ENCODE results near the gene TMEM208. TPM values are rescaled to one million over a fixed set of nuclear protein-coding genes. Genes with fewer than 3 reads are reported as not detected.

The TMEM208 gene
- total and polyA plus RNA-seq, 2 of the 8 experiments (the other 6 are each of a cell fraction or from before 2014, with no cell fraction given): 37.7 to 100.0 TPM

- Histone ChIP-seq H4K5ac (ENCODE audit: insufficient read length, low read depth, low read length) (no peak overlapping the region), H3K4me1 (replicated peaks in 1 of 4; ENCODE audit: control insufficient read depth in 3 of 4, insufficient read depth in 4 of 4, low read length in 3 of 4) (no peaks in the 10 kb centered on the region; a peak in 1 of 7 replicates), H3K36me3 (ENCODE audit: control insufficient read depth in 2 of 4, insufficient read depth in 4 of 4, low read length in 3 of 4) (no peaks in the 10 kb centered on the region; a peak in 1 of 8 replicates), H3K79me1 (ENCODE audit: low read depth, low read length) (no peaks in the 10 kb centered on the region), H4K8ac (ENCODE audit: extremely low read depth, insufficient read depth, low read length) (no peak overlapping the region), H3K14ac (ENCODE audit: insufficient read length) (no peak overlapping the region), H3K18ac (ENCODE audit: extremely low read depth, low read length) (no peak overlapping the region), H3K9ac (replicated peaks in 1 of 4; ENCODE audit: extremely low read depth in 1 of 4, low read depth in 3 of 4, low read length in 3 of 4) (no peak overlapping the region), H3K23ac (ENCODE audit: insufficient read length) (no peak overlapping the region), H2BK5ac (ENCODE audit: low read depth, low read length) (no peak overlapping the region), H3K27ac (ENCODE audit: low read depth, low read length) (no peak overlapping the region), H3K27me3 (replicated peaks in 1 of 4; ENCODE audit: control insufficient read depth in 3 of 4, extremely low read depth in 1 of 4, insufficient read depth in 3 of 4, low read length in 3 of 4) (no peaks in the 10 kb centered on the region; a peak in 1 of 7 replicates), H3K79me2 (ENCODE audit: control insufficient read depth in 1 of 2, insufficient read depth in 2 of 2, low read length in 2 of 2) (no peaks in the 10 kb centered on the region), H3K56ac (replicated peaks; ENCODE audit: insufficient read length, low read depth, low read length) (no peak overlapping the region), H4K20me1 (replicated peaks in 1 of 2; ENCODE audit: control insufficient read depth in 1 of 2, insufficient read depth in 2 of 2, low read length in 2 of 2) (peaks cover 2 to 4% of the 10 kb centered on the region in 2 experiments), H3K9me3 (ENCODE audit: insufficient read depth in 2 of 2, low read depth in 1 of 2, low read length in 1 of 2) (no peaks in the 10 kb centered on the region), H2BK12ac (ENCODE audit: low read depth, low read length) (no peak overlapping the region), H2BK120ac (replicated peaks; ENCODE audit: low read depth, low read length) (no peak overlapping the region), H4K91ac (replicated peaks; ENCODE audit: insufficient read length, low read length) (no peak overlapping the region), H2AK5ac (ENCODE audit: low read depth, low read length) (no peak overlapping the region), H3K23me2 (ENCODE audit: low read depth, low read length) (no peaks in the 10 kb centered on the region), H3K4me2 (ENCODE audit: insufficient read depth in 1 of 2, low read depth in 2 of 2, low read length in 2 of 2) (no peak overlapping the region), H2AFZ (ENCODE audit: low read length) (no peak overlapping the region), H2BK15ac (ENCODE audit: low read length) (no peak overlapping the region), H3K4me3 (ENCODE audit: extremely low read depth in 1 of 4, insufficient read depth in 2 of 4, low read depth in 3 of 4, low read length in 4 of 4) (no peak overlapping the region), H2BK20ac (ENCODE audit: low read length) (no peak overlapping the region), H3K4ac (replicated peaks; ENCODE audit: insufficient read length, low read depth, low read length) (no peak overlapping the region)
- no peak for FAIRE-seq
- no peak for DNase-seq (ENCODE audit: low read depth in 1 of 2, low spot score in 2 of 2)
- CTCF ChIA-PET (ENCODE audit: partially characterized antibody): interaction anchor here (0.6 to 14.4 kb wide), 6 partner anchors 17 to 471 kb away, joined by 3 to 217 read pairs (median 3); no protein-coding TSS in a partner anchor
- WGBS, 2 experiments (ENCODE audit: extremely low coverage in 1 of 2, insufficient coverage in 1 of 2, insufficient read length in 1 of 2, insufficient replicate concordance in 2 of 2, low coverage in 1 of 2, low lambda C conversion rate in 2 of 2, missing lambda C conversion rate in 1 of 2): 79% methylated on average over 4 of the region's 5 CpGs; no CpG with 5 or more reads in 1 of the 2 experiments
- POLR2A ChIA-PET (ENCODE audit: partially characterized antibody): interaction anchor here (0.6 kb wide), 2 partner anchors 22 to 149 kb away, joined by 3 to 4 read pairs; no protein-coding TSS in a partner anchor
- TF ChIP-seq CHD2 (IDR thresholded peaks at IDR 0.05; ENCODE audit: low read length) (no peak), POLR2AphosphoS5 (IDR thresholded peaks at IDR 0.05; ENCODE audit: low read depth, low read length) (no peak), HDAC6 (IDR thresholded peaks at IDR 0.05; ENCODE audit: low read depth, low read length) (no peak), CEBPB (IDR thresholded peaks at IDR 0.05; ENCODE audit: low read depth, low read length) (no peak), JUN (IDR thresholded peaks at IDR 0.05; ENCODE audit: low read depth, low read length) (no peak), TAF7 (optimal IDR thresholded peaks at IDR 0.05; ENCODE audit: borderline replicate concordance, low read depth, low read length) (no peak), KDM5A (IDR thresholded peaks at IDR 0.05; ENCODE audit: low read length) (no peak), POU5F1 (IDR thresholded peaks at IDR 0.05; ENCODE audit: low read depth, low read length) (no peak), MAFK (IDR thresholded peaks at IDR 0.05; ENCODE audit: low read depth, low read length) (no peak), EGR1 (IDR thresholded peaks at IDR 0.05; ENCODE audit: borderline replicate concordance, low read depth, low read length) (no peak), ATF3 (IDR thresholded peaks at IDR 0.05; ENCODE audit: insufficient read depth, low read depth, low read length) (no peak)
- TF ChIP-seq, protein P1, sequence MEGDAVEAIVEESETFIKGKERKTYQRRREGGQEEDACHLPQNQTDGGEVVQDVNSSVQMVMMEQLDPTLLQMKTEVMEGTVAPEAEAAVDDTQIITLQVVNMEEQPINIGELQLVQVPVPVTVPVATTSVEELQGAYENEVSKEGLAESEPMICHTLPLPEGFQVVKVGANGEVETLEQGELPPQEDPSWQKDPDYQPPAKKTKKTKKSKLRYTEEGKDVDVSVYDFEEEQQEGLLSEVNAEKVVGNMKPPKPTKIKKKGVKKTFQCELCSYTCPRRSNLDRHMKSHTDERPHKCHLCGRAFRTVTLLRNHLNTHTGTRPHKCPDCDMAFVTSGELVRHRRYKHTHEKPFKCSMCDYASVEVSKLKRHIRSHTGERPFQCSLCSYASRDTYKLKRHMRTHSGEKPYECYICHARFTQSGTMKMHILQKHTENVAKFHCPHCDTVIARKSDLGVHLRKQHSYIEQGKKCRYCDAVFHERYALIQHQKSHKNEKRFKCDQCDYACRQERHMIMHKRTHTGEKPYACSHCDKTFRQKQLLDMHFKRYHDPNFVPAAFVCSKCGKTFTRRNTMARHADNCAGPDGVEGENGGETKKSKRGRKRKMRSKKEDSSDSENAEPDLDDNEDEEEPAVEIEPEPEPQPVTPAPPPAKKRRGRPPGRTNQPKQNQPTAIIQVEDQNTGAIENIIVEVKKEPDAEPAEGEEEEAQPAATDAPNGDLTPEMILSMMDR (IDR thresholded peaks at IDR 0.05; ENCODE audit: control extremely low read depth in 1 of 3, insufficient read depth in 1 of 3, low read depth in 1 of 3, low read length in 3 of 3): no peak
Observed at GRCh38 chr16:67268136-67268579, 41.2 kb downstream of the TMEM208 start.
